HepG2 (cell line): ENCODE data around the gene TXNRD2. TPM values are rescaled to one million over a fixed set of nuclear protein-coding genes. Genes with fewer than 3 reads are reported as not detected.

Experiments used
- ATF3 ChIP-seq: sonication (generic); formaldehyde crosslinking; IDR thresholded peaks from 2 replicates; pipeline ENCODE4 v1.4.0; 2020; ENCODE audit warnings: missing genetic modification reagents
- ESRRA ChIP-seq: sonication (generic); formaldehyde crosslinking; IDR thresholded peaks from 2 replicates; pipeline ENCODE4 v1.5.1; 2020; ENCODE audit warnings: mild to moderate bottlenecking, low read depth, missing genetic modification reagents
- HBP1 ChIP-seq: IDR thresholded peaks from 2 replicates; pipeline ENCODE4 v1.6.1; 2016; ENCODE audit warnings: low read depth, control low read depth
- HDAC1 ChIP-seq: sonication (generic); formaldehyde crosslinking; IDR thresholded peaks from 2 replicates; pipeline ENCODE4 v1.5.1; 2020; ENCODE audit warnings: mild to moderate bottlenecking, missing genetic modification reagents
- HDAC2 ChIP-seq: sonication (generic); formaldehyde crosslinking; IDR thresholded peaks from 2 replicates; pipeline ENCODE4 v1.4.0; 2020; ENCODE audit warnings: missing genetic modification reagents
- HNF4G ChIP-seq, 2 experiments: sonication (generic) in 1 of 2; formaldehyde crosslinking in 1 of 2; IDR thresholded peaks; 2 replicates each; pipeline versions ENCODE4 v1.4.0 to v1.6.1; 2011 to 2020; ENCODE audit warnings: borderline replicate concordance in 2 of 2, low read depth in 2 of 2, mild to moderate bottlenecking in 2 of 2, low read length in 1 of 2, missing genetic modification reagents in 1 of 2, moderate library complexity in 1 of 2
- HOXA3 ChIP-seq: sonication (generic); formaldehyde crosslinking; IDR thresholded peaks from 2 replicates; pipeline ENCODE4 v1.5.0; 2020; ENCODE audit warnings: missing genetic modification reagents
- KDM5A ChIP-seq: fragments of 200-600 bp; sonication (generic); IDR thresholded peaks from 2 replicates; pipeline ENCODE4 v1.7.0; 2018; ENCODE audit warnings: antibody characterized with exemption, mild to moderate bottlenecking, low read length, borderline replicate concordance
- NCOA5 ChIP-seq: sonication (generic); formaldehyde crosslinking; IDR thresholded peaks from 2 replicates; pipeline ENCODE4 v1.4.0; 2020; ENCODE audit warnings: missing genetic modification reagents
- NFE2L1 ChIP-seq: sonication (generic); formaldehyde crosslinking; IDR thresholded peaks from 2 replicates; pipeline ENCODE4 v1.4.0; 2020; ENCODE audit warnings: missing genetic modification reagents, mild to moderate bottlenecking, borderline replicate concordance
- NFYB ChIP-seq: sonication (generic); formaldehyde crosslinking; IDR thresholded peaks from 2 replicates; pipeline ENCODE4 v1.4.0; 2020; ENCODE audit warnings: missing genetic modification reagents
- SP4 ChIP-seq: sonication (generic); formaldehyde crosslinking; IDR thresholded peaks from 2 replicates; pipeline ENCODE4 v1.8.1; 2023; ENCODE audit warnings: mild to moderate bottlenecking, missing genetic modification reagents
- ZBTB8A ChIP-seq: sonication (generic); formaldehyde crosslinking; IDR thresholded peaks from 2 replicates; pipeline ENCODE4 v1.4.0; 2020; ENCODE audit warnings: mild to moderate bottlenecking, low read depth, missing genetic modification reagents, borderline replicate concordance
- ZNF230 ChIP-seq: sonication (generic); formaldehyde crosslinking; IDR thresholded peaks from 2 replicates; pipeline ENCODE4 v1.4.0; 2020; ENCODE audit warnings: mild to moderate bottlenecking, missing genetic modification reagents
- ZNF674 ChIP-seq: sonication (generic); formaldehyde crosslinking; IDR thresholded peaks from 2 replicates; pipeline ENCODE4 v1.5.0; 2020; ENCODE audit warnings: low read depth, mild to moderate bottlenecking, missing genetic modification reagents
- ZSCAN5A ChIP-seq: sonication (generic); formaldehyde crosslinking; IDR thresholded peaks from 2 replicates; pipeline ENCODE4 v1.8.0; 2022; ENCODE audit warnings: mild to moderate bottlenecking, missing genetic modification reagents, borderline replicate concordance
- polyA plus RNA-seq, 8 experiments: library from polyadenylated mRNA; depleted of rRNA in 3 of 8; stranded (reverse) in 7 of 8; unstranded in 1 of 8; fragments of >200 nt; fragmentation: Illumina TruSeq in 4 of 8; extraction: Trizol in 4 of 8; gene quantifications; 2 replicates each; pipeline versions ENCODE4 v1.2.1 to v1.2.3, GENCODE V29; 2011 to 2016; ENCODE audit warnings: low read depth in 4 of 8, missing spikeins in 1 of 8, mixed read lengths in 1 of 8; ENCODE audit not compliant: insufficient read depth in 1 of 8
- total RNA-seq, 5 experiments: library from RNA; depleted of rRNA; stranded (reverse); fragments of >200 nt; fragmentation: Illumina TruSeq; extraction: Trizol; gene quantifications; 2 replicates each; pipeline ENCODE4 v1.2.3, GENCODE V29; 2016; ENCODE audit warnings: low read depth in 1 of 5
- TF ChIP-seq, protein P1 (sequence below): sonication (generic); formaldehyde crosslinking; IDR thresholded peaks from 2 replicates; pipeline ENCODE4; 2020; ENCODE audit warnings: missing genetic modification reagents, mild to moderate bottlenecking, borderline replicate concordance
- TF ChIP-seq, protein P2 (sequence below): sonication (generic); formaldehyde crosslinking; IDR thresholded peaks from 2 replicates; pipeline ENCODE4 v1.5.1; 2020; ENCODE audit warnings: mild to moderate bottlenecking, missing genetic modification reagents, moderate library complexity

TXNRD2 gene
- total and polyA plus RNA-seq, 2 of the 13 experiments (the other 11 are each of a cell fraction or from before 2014, with no cell fraction given): 17.5 to 18.6 TPM

DNA sequence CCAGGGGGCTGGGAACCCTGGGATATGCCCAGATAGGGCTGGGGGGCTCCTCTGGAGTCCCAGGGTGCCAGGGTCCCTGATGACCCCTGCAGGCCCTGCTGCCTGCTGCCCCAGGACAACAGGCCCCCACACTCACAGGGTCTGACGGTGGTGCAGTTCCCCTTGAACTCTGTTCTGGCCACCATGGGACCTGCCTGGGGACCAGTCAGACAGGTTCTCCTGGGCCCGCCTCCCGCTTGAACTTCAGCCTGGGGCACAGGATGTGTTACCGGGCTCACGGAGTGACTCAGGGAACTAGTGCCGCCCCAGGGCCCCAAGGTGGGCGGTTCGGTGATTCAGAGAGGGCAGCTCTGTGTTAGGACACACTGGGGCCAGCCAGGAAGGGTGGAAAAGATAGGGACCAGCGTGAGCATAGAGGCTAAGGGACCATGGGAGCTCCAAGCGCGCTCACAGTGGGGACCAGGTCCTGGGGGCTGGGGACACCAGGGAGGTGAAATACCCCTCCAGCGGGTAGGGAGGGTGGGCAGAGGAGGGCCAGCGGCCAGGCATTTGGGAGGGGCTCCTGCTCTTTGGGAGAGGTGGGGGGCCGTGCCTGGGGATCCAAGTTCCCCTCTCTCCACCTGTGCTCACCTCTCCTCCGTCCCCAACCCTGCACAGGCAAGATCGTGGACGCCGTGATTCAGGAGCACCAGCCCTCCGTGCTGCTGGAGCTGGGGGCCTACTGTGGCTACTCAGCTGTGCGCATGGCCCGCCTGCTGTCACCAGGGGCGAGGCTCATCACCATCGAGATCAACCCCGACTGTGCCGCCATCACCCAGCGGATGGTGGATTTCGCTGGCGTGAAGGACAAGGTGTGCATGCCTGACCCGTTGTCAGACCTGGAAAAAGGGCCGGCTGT lies 21.5 kb upstream of the TXNRD2 start (continued):
- TF ChIP-seq, protein P1, sequence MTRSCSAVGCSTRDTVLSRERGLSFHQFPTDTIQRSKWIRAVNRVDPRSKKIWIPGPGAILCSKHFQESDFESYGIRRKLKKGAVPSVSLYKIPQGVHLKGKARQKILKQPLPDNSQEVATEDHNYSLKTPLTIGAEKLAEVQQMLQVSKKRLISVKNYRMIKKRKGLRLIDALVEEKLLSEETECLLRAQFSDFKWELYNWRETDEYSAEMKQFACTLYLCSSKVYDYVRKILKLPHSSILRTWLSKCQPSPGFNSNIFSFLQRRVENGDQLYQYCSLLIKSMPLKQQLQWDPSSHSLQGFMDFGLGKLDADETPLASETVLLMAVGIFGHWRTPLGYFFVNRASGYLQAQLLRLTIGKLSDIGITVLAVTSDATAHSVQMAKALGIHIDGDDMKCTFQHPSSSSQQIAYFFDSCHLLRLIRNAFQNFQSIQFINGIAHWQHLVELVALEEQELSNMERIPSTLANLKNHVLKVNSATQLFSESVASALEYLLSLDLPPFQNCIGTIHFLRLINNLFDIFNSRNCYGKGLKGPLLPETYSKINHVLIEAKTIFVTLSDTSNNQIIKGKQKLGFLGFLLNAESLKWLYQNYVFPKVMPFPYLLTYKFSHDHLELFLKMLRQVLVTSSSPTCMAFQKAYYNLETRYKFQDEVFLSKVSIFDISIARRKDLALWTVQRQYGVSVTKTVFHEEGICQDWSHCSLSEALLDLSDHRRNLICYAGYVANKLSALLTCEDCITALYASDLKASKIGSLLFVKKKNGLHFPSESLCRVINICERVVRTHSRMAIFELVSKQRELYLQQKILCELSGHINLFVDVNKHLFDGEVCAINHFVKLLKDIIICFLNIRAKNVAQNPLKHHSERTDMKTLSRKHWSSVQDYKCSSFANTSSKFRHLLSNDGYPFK: 0 out of 2 replicates have a peak, but pooled peaks have one; percentile 18
- TF ChIP-seq ATF3 (CRISPR knock-in tag) (peak; percentile 59; the same call in 1 of the 2 replicates), NCOA5 (no peak), ZSCAN5A (no peak), HDAC2 (peak; percentile 77), ZNF230 (0 out of 2 replicates have a peak, but pooled peaks have one; percentile 48), HOXA3 (CRISPR knock-in tag) (peak; percentile 69; the same call in 1 of the 2 replicates), SP4 (CRISPR knock-in tag) (peak; percentile 80; the same call in 1 of the 2 replicates), KDM5A (0 out of 2 replicates have a peak, but pooled peaks have one; percentile 26), HNF4G (IDR thresholded peaks at IDR 0.05; ENCODE audit: borderline replicate concordance, low read depth, low read length) (peak; percentile 76), HNF4G (CRISPR knock-in tag; IDR thresholded peaks at IDR 0.05; ENCODE audit: borderline replicate concordance, low read depth) (peak; percentile 69; the same call in 1 of the 2 replicates), ESRRA (peak; percentile 63; the same call in 1 of the 2 replicates), ZNF674 (CRISPR knock-in tag) (no peak), NFYB (CRISPR knock-in tag) (peak; percentile 39; the same call in 1 of the 2 replicates), ZBTB8A (CRISPR knock-in tag) (0 out of 2 replicates have a peak, but pooled peaks have one; percentile 50), HDAC1 (CRISPR knock-in tag) (peak; percentile 63), NFE2L1 (CRISPR knock-in tag) (peak; percentile 91; the same call in 1 of the 2 replicates), HBP1 (CRISPR knock-in tag) (no peak)
- TF ChIP-seq, protein P2, sequence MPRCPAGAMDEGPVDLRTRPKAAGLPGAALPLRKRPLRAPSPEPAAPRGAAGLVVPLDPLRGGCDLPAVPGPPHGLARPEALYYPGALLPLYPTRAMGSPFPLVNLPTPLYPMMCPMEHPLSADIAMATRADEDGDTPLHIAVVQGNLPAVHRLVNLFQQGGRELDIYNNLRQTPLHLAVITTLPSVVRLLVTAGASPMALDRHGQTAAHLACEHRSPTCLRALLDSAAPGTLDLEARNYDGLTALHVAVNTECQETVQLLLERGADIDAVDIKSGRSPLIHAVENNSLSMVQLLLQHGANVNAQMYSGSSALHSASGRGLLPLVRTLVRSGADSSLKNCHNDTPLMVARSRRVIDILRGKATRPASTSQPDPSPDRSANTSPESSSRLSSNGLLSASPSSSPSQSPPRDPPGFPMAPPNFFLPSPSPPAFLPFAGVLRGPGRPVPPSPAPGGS (CRISPR knock-in tag): 0 out of 2 replicates have a peak, but pooled peaks have one; percentile 35
